Measurements from ENCODE around the gene AGRN. TPM values are rescaled to one million over a fixed set of nuclear protein-coding genes. Genes with fewer than 3 reads are reported as not detected.

Gene AGRN
- total RNA-seq, 1 donor from 2014 or later = 374 TPM

- no peak for DNase-seq (ENCODE audit: low spot score)
- TF ChIP-seq, protein P1, sequence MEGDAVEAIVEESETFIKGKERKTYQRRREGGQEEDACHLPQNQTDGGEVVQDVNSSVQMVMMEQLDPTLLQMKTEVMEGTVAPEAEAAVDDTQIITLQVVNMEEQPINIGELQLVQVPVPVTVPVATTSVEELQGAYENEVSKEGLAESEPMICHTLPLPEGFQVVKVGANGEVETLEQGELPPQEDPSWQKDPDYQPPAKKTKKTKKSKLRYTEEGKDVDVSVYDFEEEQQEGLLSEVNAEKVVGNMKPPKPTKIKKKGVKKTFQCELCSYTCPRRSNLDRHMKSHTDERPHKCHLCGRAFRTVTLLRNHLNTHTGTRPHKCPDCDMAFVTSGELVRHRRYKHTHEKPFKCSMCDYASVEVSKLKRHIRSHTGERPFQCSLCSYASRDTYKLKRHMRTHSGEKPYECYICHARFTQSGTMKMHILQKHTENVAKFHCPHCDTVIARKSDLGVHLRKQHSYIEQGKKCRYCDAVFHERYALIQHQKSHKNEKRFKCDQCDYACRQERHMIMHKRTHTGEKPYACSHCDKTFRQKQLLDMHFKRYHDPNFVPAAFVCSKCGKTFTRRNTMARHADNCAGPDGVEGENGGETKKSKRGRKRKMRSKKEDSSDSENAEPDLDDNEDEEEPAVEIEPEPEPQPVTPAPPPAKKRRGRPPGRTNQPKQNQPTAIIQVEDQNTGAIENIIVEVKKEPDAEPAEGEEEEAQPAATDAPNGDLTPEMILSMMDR (IDR thresholded peaks at IDR 0.05; ENCODE audit: unreplicated experiment) = no peak
- Mint-ChIP-seq H3K27me3 (ENCODE audit: unreplicated experiment) (peaks cover 12% of the 10 kb centered on the region), H3K4me1 (ENCODE audit: unreplicated experiment) (peaks cover 2% of the 10 kb centered on the region), H3K4me3 (ENCODE audit: unreplicated experiment) (no peak overlapping the region), H3K9me3 (ENCODE audit: unreplicated experiment) (no peaks in the 10 kb centered on the region), H3K27ac (ENCODE audit: unreplicated experiment) (no peak overlapping the region), H3K36me3 (ENCODE audit: low read depth, unreplicated experiment) (peaks cover 3% of the 10 kb centered on the region)
Measured at GRCh38 chr1:1060281-1061000, 40.5 kb downstream of the AGRN start.

GRCh38 chr1:1061682-1062345 lies 41.9 kb downstream of the AGRN start:
- H3K9me3 Mint-ChIP-seq (ENCODE audit: unreplicated experiment) = no peaks in the 10 kb centered on the region
- H3K27me3 Mint-ChIP-seq (ENCODE audit: unreplicated experiment) = peaks cover 6% of the 10 kb centered on the region
- no peak overlapping the region for H3K4me3 Mint-ChIP-seq (ENCODE audit: unreplicated experiment)

GRCh38 chr1:1062348-1063163 lies 42.6 kb downstream of the AGRN start:
- TF ChIP-seq, protein P1 (IDR thresholded peaks at IDR 0.05; ENCODE audit: unreplicated experiment) = no peak
- no peak overlapping the region for H3K27ac Mint-ChIP-seq (ENCODE audit: unreplicated experiment)
- no peaks in the 10 kb centered on the region for H3K36me3 Mint-ChIP-seq (ENCODE audit: low read depth, unreplicated experiment)

More at GRCh38 chr1:1061682-1062345, 41.9 kb downstream of the AGRN start:
- no peaks in the 10 kb centered on the region for H3K36me3 Mint-ChIP-seq (ENCODE audit: low read depth, unreplicated experiment)
- TF ChIP-seq, protein P1 (IDR thresholded peaks at IDR 0.05; ENCODE audit: unreplicated experiment) = no peak
- H3K27ac Mint-ChIP-seq (ENCODE audit: unreplicated experiment) = no peak overlapping the region
- no peak for DNase-seq (ENCODE audit: low spot score)
- peaks cover 2% of the 10 kb centered on the region for H3K4me1 Mint-ChIP-seq (ENCODE audit: unreplicated experiment)

DNA sequence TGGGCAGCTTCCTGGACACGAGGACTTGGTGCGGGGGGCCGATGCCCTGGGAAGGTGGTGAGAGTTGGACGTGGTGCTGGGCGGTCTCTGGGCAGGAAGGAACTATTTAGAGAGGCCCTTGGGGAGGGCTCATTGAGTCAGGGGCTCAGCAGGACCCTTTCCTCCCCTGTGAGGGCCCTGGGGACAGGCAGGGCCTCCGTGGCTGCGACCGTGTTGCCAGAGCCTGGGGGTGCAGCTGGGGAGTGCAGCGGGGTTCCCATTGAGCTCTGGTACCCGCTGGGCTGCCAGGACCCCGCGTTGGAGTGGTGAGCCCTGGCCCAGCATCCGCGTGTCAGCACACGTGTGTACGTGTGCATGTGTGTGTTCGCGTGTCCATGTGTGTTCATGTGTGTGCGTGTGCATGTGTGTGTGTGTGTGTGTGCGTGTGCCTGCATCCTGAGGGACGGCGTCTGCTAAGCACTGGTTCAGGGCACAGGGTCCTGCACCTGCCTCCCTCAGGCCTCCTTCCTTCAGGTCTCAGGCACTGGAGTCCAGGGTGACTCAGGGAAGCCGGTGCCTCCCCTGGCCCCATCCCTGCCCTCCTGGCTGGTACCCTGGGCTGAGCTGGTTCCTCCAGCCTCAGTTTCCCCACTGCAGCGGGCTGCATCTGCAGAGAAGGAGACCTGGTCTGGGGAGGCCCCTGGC lies 43.5 kb downstream of the AGRN start:
- Mint-ChIP-seq H3K27me3 (ENCODE audit: unreplicated experiment) (peaks cover 10% of the 10 kb centered on the region), H3K4me1 (ENCODE audit: unreplicated experiment) (no peaks in the 10 kb centered on the region), H3K36me3 (ENCODE audit: low read depth, unreplicated experiment) (no peaks in the 10 kb centered on the region), H3K4me3 (ENCODE audit: unreplicated experiment) (no peak overlapping the region), H3K9me3 (ENCODE audit: unreplicated experiment) (no peaks in the 10 kb centered on the region), H3K27ac (ENCODE audit: unreplicated experiment) (no peak overlapping the region)
- TF ChIP-seq, protein P1 (IDR thresholded peaks at IDR 0.05; ENCODE audit: unreplicated experiment) = no peak
- DNase-seq (ENCODE audit: low spot score) = no peak

More at GRCh38 chr1:1062348-1063163, 42.6 kb downstream of the AGRN start:
- H3K4me1 Mint-ChIP-seq (ENCODE audit: unreplicated experiment) = peaks cover 2% of the 10 kb centered on the region
- H3K4me3 Mint-ChIP-seq (ENCODE audit: unreplicated experiment) = no peak overlapping the region
- H3K27me3 Mint-ChIP-seq (ENCODE audit: unreplicated experiment) = peaks cover 6% of the 10 kb centered on the region
- no peak for DNase-seq (ENCODE audit: low spot score)
- no peaks in the 10 kb centered on the region for H3K9me3 Mint-ChIP-seq (ENCODE audit: unreplicated experiment)

Data from endothelial cell (in vitro differentiated cells).